H1 (cell line): ENCODE measurements around the gene ATP5MC3. TPM values are rescaled to one million over a fixed set of nuclear protein-coding genes. Genes with fewer than 3 reads are reported as not detected.

Source experiments
- SIRT6 ChIP-seq: IDR thresholded peaks from one replicate; pipeline ENCODE4 v1.7.1; 2012; ENCODE audit warnings: low read length, inconsistent platforms
- SRF ChIP-seq: IDR thresholded peaks from 2 replicates; pipeline ENCODE4 v1.6.1; 2011; ENCODE audit warnings: mild to moderate bottlenecking, low read depth, low read length, moderate library complexity
- polyA plus RNA-seq, 7 experiments: library from polyadenylated mRNA; depleted of rRNA in 3 of 7; stranded (reverse) in 5 of 7; unstranded in 2 of 7; fragments of >200 nt in 5 of 7; fragments of 200-250 nt in 2 of 7; gene quantifications; 1 replicate in 5 of 7; 2 replicates in 1 of 7; 4 replicates in 1 of 7; pipeline versions ENCODE4 v1.2.1 to v1.2.3, GENCODE V29; 2011 to 2013; ENCODE audit warnings: missing spikeins in 2 of 7, mixed read lengths in 2 of 7
- total RNA-seq: library from RNA; stranded (reverse); fragmentation: NEBNext Ultra II Directional; extraction: Animal tissue kit (Norgen Biotek cat#: 25700); gene quantifications from 2 replicates; pipeline ENCODE4 v1.2.1, GENCODE V29; 2021

ATP5MC3 gene
- total and polyA plus RNA-seq, 2 of the 8 experiments (the other 6 are each of a cell fraction or from before 2014, with no cell fraction given), result 320 to 856 TPM

- TF ChIP-seq SIRT6 (no peak), SRF (no peak)
These were observed 45.6 kb downstream of the ATP5MC3 start (continued) for GRCh38 chr2:175135862-175136261.
